Measurements from ENCODE around the gene BUB3.

DNA sequence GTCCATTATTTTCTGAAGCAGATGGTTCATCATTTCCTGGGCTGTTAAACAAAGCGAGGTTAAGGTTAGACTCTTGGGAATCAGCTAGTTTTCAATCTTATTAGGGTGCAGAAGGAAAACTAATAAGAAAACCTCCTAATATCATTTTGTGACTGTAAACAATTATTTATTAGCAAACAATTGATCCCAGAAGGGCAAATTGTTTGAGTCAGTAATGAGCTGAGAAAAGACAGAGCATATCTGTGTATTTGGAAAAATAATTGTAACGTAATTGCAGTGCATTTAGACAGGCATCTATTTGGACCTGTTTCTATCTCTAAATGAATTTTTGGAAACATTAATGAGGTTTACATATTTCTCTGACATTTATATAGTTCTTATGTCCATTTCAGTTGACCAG lies 10.1 kb downstream of the BUB3 start:
- TF ChIP-seq EZH2 (IDR thresholded peaks at IDR 0.05) (no peak), POLR2AphosphoS5 (IDR thresholded peaks at IDR 0.05; ENCODE audit: borderline replicate concordance, low read depth, low read length) (no peak)
